B cell (primary cell): ENCODE data around the gene HYOU1. TPM values are rescaled to one million over a fixed set of nuclear protein-coding genes. Genes with fewer than 3 reads are reported as not detected.

Experiments used
- ATAC-seq: fragments of 200-7000 bp; cut with Tn5 transposase; one replicate; pipeline ENCODE4 v1.10.0; 2021; ENCODE audit warnings: low read depth, mild to moderate bottlenecking, moderate number of reproducible peaks, moderate library complexity
- CTCF ChIA-PET: fragments of 350-600 bp; sonication (Branson Sonifier 250); formaldehyde crosslinking; loops from one replicate; lab custom pipeline; 2021; ENCODE audit warnings: antibody characterized with exemption, inconsistent platforms; lab: Charles Lee
- POLR2A ChIA-PET: fragments of 350-600 bp; sonication (Branson Sonifier 250); formaldehyde crosslinking; loops from one replicate; lab custom pipeline; 2021; ENCODE audit warnings: antibody characterized with exemption; lab: Charles Lee
- DNase-seq: peaks from one replicate; pipeline ENCODE4 v3.0.0; 2013
- H2AFZ ChIP-seq: 2 replicates; pipeline ENCODE4 v1.6.1; 2012; ENCODE audit warnings: mild to moderate bottlenecking, low read depth, low read length; ENCODE audit not compliant: insufficient read depth, poor library complexity, severe bottlenecking
- H3K27ac ChIP-seq, 2 donors: 1 replicate in 1 of 2; 2 replicates in 1 of 2; pipeline ENCODE4 v1.5.1; 2012 to 2013; ENCODE audit warnings: low read length in 2 of 2, mild to moderate bottlenecking in 2 of 2, moderate library complexity in 1 of 2
- H3K27me3 ChIP-seq, 4 experiments: fragments of 200-600 bp in 1 of 4; sonication (generic) in 1 of 4; replicated peaks in 1 of 4; 1 replicate in 2 of 4; 2 replicates in 2 of 4; pipeline versions ENCODE4 v1.6.1 to v1.7.0; 2013 to 2016; ENCODE audit warnings: low read length in 3 of 4, mild to moderate bottlenecking in 2 of 4, mixed read lengths in 1 of 4, moderate library complexity in 1 of 4; ENCODE audit not compliant: insufficient read depth in 4 of 4, control insufficient read depth in 3 of 4; ENCODE audit errors: control extremely low read depth in 1 of 4
- H3K36me3 ChIP-seq, 2 experiments: replicated peaks in 1 of 2; 1 replicate in 1 of 2; 2 replicates in 1 of 2; pipeline versions ENCODE4 v1.6.1 to v1.7.1; 2013; ENCODE audit warnings: low read length in 1 of 2; ENCODE audit not compliant: insufficient read depth in 2 of 2, control insufficient read depth in 1 of 2; ENCODE audit errors: control extremely low read depth in 1 of 2, extremely low read depth in 1 of 2
- H3K4me1 ChIP-seq, 2 donors: fragments of 200-600 bp in 1 of 2; sonication (generic) in 1 of 2; 1 replicate in 1 of 2; 2 replicates in 1 of 2; pipeline versions ENCODE4 v1.5.1 to v1.6.1; 2013 to 2017; ENCODE audit warnings: low read length in 2 of 2; ENCODE audit not compliant: control insufficient read depth in 2 of 2, insufficient read depth in 2 of 2
- H3K4me2 ChIP-seq: replicated peaks from 2 replicates; pipeline ENCODE3; 2012; ENCODE audit warnings: mild to moderate bottlenecking, low read depth, low read length; ENCODE audit not compliant: poor library complexity, severe bottlenecking
- H3K4me3 ChIP-seq, 5 experiments: fragments of 200-600 bp in 1 of 5; sonication (generic) in 1 of 5; 1 replicate in 3 of 5; 2 replicates in 2 of 5; pipeline versions ENCODE4 v1.5.1 to v1.7.0; 2011 to 2016; ENCODE audit warnings: low read length in 4 of 5, mild to moderate bottlenecking in 4 of 5, low read depth in 2 of 5, control low read depth in 1 of 5, moderate library complexity in 1 of 5; ENCODE audit not compliant: insufficient read depth in 1 of 5; ENCODE audit errors: control extremely low read depth in 1 of 5, extremely low read depth in 1 of 5
- H3K79me2 ChIP-seq: fragments of 200-600 bp; sonication (generic); one replicate; pipeline ENCODE4 v1.6.0; 2016; ENCODE audit warnings: low read length; ENCODE audit not compliant: control insufficient read depth, insufficient read depth
- H3K9ac ChIP-seq: fragments of 200-600 bp; sonication (generic); 2 replicates; pipeline ENCODE4 v1.6.1; 2017; ENCODE audit warnings: mild to moderate bottlenecking, low read length, moderate library complexity
- H3K9me3 ChIP-seq, 3 donors: one replicate each; pipeline versions ENCODE4 v1.6.1 to v1.7.1; 2013; ENCODE audit warnings: low read length in 2 of 3; ENCODE audit not compliant: control insufficient read depth in 2 of 3, insufficient read depth in 1 of 3; ENCODE audit errors: control extremely low read depth in 1 of 3
- H4K20me1 ChIP-seq: 2 replicates; pipeline ENCODE4 v1.6.0; 2012; ENCODE audit warnings: mild to moderate bottlenecking, low read length; ENCODE audit not compliant: insufficient read depth, control insufficient read depth, poor library complexity, severe bottlenecking
- H3K27ac Mint-ChIP-seq: one replicate; pipeline ENCODE4 v1.8.0; 2021; ENCODE audit warnings: mixed read lengths
- H3K27me3 Mint-ChIP-seq: one replicate; pipeline ENCODE4 v1.8.0; 2021; ENCODE audit warnings: mixed read lengths
- H3K4me1 Mint-ChIP-seq: one replicate; pipeline ENCODE4 v1.8.0; 2021; ENCODE audit warnings: mixed read lengths
- H3K4me3 Mint-ChIP-seq: one replicate; pipeline ENCODE4 v1.8.0; 2021; ENCODE audit warnings: mixed read lengths
- H3K9me3 Mint-ChIP-seq: one replicate; pipeline ENCODE4 v1.8.0; 2022; ENCODE audit warnings: mixed read lengths; ENCODE audit not compliant: insufficient read depth
- EZH2 ChIP-seq: IDR thresholded peaks from 2 replicates; pipeline ENCODE4 v1.6.1; 2012; ENCODE audit warnings: borderline replicate concordance, low read depth, mild to moderate bottlenecking, moderate library complexity, low read length; ENCODE audit not compliant: insufficient read depth, poor library complexity, severe bottlenecking
- WGBS: methylation state at CpG from one replicate; pipeline ENCODE4 v1.1.5; 2013; ENCODE audit warnings: missing lambda C conversion rate; ENCODE audit not compliant: insufficient coverage; 5-methylcytosine and 5-hydroxymethylcytosine counted together
- intact Hi-C: fragments of 100-400 bp; cut with micrococcal nuclease; formaldehyde crosslinking; loops from one replicate; pipeline ENCODE4 v1.10.0; 2022
- polyA plus RNA-seq: library from polyadenylated mRNA; depleted of rRNA; stranded (reverse); fragments of >200 nt; gene quantifications from 2 replicates; pipeline ENCODE4 v1.2.3, GENCODE V29; 2012
- total RNA-seq, 2 donors: library from RNA; stranded (reverse); fragments of 120-200 nt in 1 of 2; gene quantifications; 1 replicate in 1 of 2; 2 replicates in 1 of 2; pipeline versions ENCODE4 v1.2.3 to v1.2.4, GENCODE V29; 2013 to 2022
- TF ChIP-seq, protein P1 (sequence below): fragments of 200-600 bp; IDR thresholded peaks from one replicate; pipeline ENCODE4 v1.8.0; 2022; ENCODE audit warnings: antibody characterized with exemption, mild to moderate bottlenecking

The HYOU1 gene
- total and polyA plus RNA-seq, 2 donors (not counting 1 experiment from before 2014, with no cell fraction given): 38.5 to 48.7 TPM

DNA sequence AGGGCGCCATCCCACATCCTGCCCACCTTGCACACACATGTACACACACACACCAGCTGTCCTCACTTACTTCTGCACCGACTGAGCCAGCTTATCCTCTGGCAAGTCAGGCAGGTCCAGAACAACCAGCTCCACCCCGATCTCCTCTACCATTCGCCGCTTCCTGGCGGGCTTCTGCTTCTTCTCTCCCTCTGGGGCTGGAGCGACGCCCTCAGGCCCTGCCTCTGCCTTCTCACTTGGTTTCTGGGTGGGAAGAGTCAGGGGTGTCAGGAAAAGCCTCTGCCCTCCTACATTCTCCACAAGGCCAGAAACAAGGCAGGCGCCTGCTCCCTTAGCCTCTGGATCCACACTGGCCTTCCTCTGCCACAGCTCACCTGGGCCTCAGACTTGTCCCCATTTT, 8.4 kb downstream of the HYOU1 start:
- CTCF ChIA-PET: no interaction called here

DNA sequence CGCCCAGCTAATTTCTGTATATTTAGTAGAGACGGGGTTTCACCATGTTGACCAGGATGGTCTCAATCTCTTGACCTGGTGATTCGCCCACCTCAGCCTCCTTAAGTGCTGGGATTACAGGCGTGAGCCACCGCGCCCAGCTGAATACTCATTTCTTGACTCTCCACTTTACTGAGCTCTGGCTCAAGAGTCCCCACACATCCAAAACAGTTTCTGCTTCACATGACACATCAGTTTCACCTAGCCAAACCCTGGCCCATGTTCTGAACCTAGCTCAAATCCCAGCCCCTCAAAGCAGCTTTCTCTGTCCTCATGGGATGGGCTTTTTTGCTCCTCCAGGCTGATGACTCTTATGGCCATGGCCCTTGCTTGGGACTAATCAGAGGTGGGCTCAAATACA, 9.8 kb downstream of the HYOU1 start:
- DNase-seq: no peak
- H3K27me3 ChIP-seq: no peaks in the 10 kb centered on the region
- no peak overlapping the region for H3K4me2 ChIP-seq
- TF ChIP-seq, protein P1, sequence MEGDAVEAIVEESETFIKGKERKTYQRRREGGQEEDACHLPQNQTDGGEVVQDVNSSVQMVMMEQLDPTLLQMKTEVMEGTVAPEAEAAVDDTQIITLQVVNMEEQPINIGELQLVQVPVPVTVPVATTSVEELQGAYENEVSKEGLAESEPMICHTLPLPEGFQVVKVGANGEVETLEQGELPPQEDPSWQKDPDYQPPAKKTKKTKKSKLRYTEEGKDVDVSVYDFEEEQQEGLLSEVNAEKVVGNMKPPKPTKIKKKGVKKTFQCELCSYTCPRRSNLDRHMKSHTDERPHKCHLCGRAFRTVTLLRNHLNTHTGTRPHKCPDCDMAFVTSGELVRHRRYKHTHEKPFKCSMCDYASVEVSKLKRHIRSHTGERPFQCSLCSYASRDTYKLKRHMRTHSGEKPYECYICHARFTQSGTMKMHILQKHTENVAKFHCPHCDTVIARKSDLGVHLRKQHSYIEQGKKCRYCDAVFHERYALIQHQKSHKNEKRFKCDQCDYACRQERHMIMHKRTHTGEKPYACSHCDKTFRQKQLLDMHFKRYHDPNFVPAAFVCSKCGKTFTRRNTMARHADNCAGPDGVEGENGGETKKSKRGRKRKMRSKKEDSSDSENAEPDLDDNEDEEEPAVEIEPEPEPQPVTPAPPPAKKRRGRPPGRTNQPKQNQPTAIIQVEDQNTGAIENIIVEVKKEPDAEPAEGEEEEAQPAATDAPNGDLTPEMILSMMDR: no peak
- TF ChIP-seq EZH2: no peak
- H3K4me1 ChIP-seq: peaks cover 9 to 10% of the 10 kb centered on the region in 2 donors
- H3K4me3 ChIP-seq: no peak overlapping the region
- H3K27ac ChIP-seq: no peak overlapping the region
- 83% methylated on average over 6 of the region's 6 CpGs for WGBS
- H3K36me3 ChIP-seq: peaks cover 0 to 48% of the 10 kb centered on the region in 2 experiments
- no peaks in the 10 kb centered on the region for H4K20me1 ChIP-seq
- H2AFZ ChIP-seq: no peak overlapping the region
- ChIA-PET CTCF (interaction anchor here (1.0 kb wide), 1 partner anchor 15 kb away, joined by 3 read pairs; no protein-coding TSS in a partner anchor), POLR2A (interaction anchor here (0.7 kb wide), 1 partner anchor 9 kb away, joined by 3 read pairs; no protein-coding TSS in a partner anchor)
- Mint-ChIP-seq H3K27me3 (no peaks in the 10 kb centered on the region), H3K9me3 (no peaks in the 10 kb centered on the region), H3K4me3 (no peak overlapping the region), H3K27ac (no peak overlapping the region), H3K4me1 (peaks cover 11% of the 10 kb centered on the region)
- no peaks in the 10 kb centered on the region for H3K9me3 ChIP-seq
- no peaks in the 10 kb centered on the region for H3K79me2 ChIP-seq
- no peak overlapping the region for H3K9ac ChIP-seq
- intact Hi-C loops: no loop called here
- no peak for ATAC-seq

More for the DNA sequence above, 8.4 kb downstream of the HYOU1 start:
- Mint-ChIP-seq H3K9me3 (no peaks in the 10 kb centered on the region), H3K4me1 (peaks cover 18% of the 10 kb centered on the region), H3K4me3 (no peak overlapping the region), H3K27ac (no peak overlapping the region), H3K27me3 (no peaks in the 10 kb centered on the region)
- Histone ChIP-seq H3K27ac (no peak overlapping the region), H4K20me1 (no peaks in the 10 kb centered on the region), H3K9ac (no peak overlapping the region), H3K36me3 (peaks cover 0 to 62% of the 10 kb centered on the region in 2 experiments), H3K4me1 (peaks cover 10 to 13% of the 10 kb centered on the region in 2 donors), H2AFZ (no peak overlapping the region), H3K79me2 (no peaks in the 10 kb centered on the region), H3K27me3 (no peaks in the 10 kb centered on the region), H3K4me2 (no peak overlapping the region), H3K4me3 (no peak overlapping the region), H3K9me3 (no peaks in the 10 kb centered on the region)
- intact Hi-C loops: no loop called here
- ATAC-seq (no peak), DNase-seq (no peak)
- TF ChIP-seq, protein P1: no peak
- no peak for TF ChIP-seq EZH2
- POLR2A ChIA-PET: interaction anchor here (0.6 kb wide), 1 partner anchor 8 kb away, joined by 5 read pairs; no protein-coding TSS in a partner anchor
- WGBS: 67% methylated on average over 2 of the region's 9 CpGs
